ENCODE results near the gene KIAA0232. TPM values are rescaled to one million over a fixed set of nuclear protein-coding genes. Genes with fewer than 3 reads are reported as not detected.

Gene KIAA0232
- total and polyA plus RNA-seq, 9 of the 15 experiments (the other 6 are each of a cell fraction or from before 2014, with no cell fraction given): 3.5 to 17.4 (median 13.0) TPM

DNA sequence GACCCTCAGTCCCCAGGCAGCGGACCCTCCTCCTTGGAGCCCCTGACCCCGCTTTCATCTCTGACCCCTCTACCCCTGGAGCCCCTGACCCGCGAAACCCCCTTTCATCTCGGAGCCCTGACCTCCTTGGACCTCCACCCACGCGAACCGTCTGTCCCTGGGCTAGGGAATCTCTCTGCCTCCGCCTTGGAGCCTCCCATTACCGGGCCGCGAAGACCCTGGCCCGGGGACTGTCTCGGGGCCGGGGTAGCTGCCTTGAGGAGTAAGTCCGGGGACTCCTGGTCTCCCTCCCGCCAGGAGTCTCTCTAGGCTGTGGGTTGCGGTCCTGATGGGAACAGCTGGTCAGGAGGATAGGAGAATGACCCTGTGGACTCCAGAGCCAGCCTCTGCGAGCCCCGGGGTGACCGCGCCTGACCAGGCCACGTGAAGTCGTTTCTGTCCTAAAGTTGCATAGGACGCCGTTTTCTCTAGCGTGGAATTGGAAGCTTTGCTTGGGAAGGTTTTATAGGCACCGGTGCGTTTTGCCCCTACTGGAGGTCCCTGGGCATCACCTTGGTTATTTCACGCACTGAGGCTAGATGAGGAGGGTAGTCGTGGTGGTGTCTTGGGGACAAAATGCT lies 127.9 kb downstream of the KIAA0232 start (continued):
- peak; percentile 80; the same call in 1 of the 2 replicates for TF ChIP-seq ZNF232 (CRISPR knock-in tag; IDR thresholded peaks at IDR 0.05)
- TF ChIP-seq U2AF1 (optimal IDR thresholded peaks at IDR 0.05; ENCODE audit: low read depth, low read length): no peak
- TF ChIP-seq POLR2A (conservative IDR thresholded peaks at IDR 0.05): 0 out of 2 replicates have a peak, but pooled peaks have one; percentile 23
- TF ChIP-seq, protein P1, sequence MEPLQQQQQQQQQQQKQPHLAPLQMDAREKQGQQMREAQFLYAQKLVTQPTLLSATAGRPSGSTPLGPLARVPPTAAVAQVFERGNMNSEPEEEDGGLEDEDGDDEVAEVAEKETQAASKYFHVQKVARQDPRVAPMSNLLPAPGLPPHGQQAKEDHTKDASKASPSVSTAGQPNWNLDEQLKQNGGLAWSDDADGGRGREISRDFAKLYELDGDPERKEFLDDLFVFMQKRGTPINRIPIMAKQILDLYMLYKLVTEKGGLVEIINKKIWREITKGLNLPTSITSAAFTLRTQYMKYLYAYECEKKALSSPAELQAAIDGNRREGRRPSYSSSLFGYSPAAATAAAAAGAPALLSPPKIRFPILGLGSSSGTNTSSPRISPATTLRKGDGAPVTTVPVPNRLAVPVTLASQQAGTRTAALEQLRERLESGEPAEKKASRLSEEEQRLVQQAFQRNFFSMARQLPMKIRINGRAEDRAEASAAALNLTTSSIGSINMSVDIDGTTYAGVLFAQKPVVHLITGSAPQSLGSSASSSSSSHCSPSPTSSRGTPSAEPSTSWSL (CRISPR knock-in tag; IDR thresholded peaks at IDR 0.05; ENCODE audit: borderline replicate concordance): no peak
- TF ChIP-seq NR2C2 (CRISPR knock-in tag; IDR thresholded peaks at IDR 0.05): peak; percentile 51; the same call in 1 of the 2 replicates
- TF ChIP-seq NR2C2 (tag; IDR thresholded peaks at IDR 0.05): no peak
- peak; percentile 33 for TF ChIP-seq ZFX (CRISPR knock-in tag; IDR thresholded peaks at IDR 0.05)
- TF ChIP-seq, protein P2, sequence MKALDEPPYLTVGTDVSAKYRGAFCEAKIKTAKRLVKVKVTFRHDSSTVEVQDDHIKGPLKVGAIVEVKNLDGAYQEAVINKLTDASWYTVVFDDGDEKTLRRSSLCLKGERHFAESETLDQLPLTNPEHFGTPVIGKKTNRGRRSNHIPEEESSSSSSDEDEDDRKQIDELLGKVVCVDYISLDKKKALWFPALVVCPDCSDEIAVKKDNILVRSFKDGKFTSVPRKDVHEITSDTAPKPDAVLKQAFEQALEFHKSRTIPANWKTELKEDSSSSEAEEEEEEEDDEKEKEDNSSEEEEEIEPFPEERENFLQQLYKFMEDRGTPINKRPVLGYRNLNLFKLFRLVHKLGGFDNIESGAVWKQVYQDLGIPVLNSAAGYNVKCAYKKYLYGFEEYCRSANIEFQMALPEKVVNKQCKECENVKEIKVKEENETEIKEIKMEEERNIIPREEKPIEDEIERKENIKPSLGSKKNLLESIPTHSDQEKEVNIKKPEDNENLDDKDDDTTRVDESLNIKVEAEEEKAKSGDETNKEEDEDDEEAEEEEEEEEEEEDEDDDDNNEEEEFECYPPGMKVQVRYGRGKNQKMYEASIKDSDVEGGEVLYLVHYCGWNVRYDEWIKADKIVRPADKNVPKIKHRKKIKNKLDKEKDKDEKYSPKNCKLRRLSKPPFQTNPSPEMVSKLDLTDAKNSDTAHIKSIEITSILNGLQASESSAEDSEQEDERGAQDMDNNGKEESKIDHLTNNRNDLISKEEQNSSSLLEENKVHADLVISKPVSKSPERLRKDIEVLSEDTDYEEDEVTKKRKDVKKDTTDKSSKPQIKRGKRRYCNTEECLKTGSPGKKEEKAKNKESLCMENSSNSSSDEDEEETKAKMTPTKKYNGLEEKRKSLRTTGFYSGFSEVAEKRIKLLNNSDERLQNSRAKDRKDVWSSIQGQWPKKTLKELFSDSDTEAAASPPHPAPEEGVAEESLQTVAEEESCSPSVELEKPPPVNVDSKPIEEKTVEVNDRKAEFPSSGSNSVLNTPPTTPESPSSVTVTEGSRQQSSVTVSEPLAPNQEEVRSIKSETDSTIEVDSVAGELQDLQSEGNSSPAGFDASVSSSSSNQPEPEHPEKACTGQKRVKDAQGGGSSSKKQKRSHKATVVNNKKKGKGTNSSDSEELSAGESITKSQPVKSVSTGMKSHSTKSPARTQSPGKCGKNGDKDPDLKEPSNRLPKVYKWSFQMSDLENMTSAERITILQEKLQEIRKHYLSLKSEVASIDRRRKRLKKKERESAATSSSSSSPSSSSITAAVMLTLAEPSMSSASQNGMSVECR (CRISPR knock-in tag; IDR thresholded peaks at IDR 0.05): peak; percentile 16; the same call in 1 of the 2 replicates
- no peak for TF ChIP-seq BCOR (IDR thresholded peaks at IDR 0.05)
- peak; percentile 71 for TF ChIP-seq RBFOX2 (IDR thresholded peaks at IDR 0.05; ENCODE audit: low read depth, low read length)
- TF ChIP-seq MAZ (CRISPR knock-in tag; conservative IDR thresholded peaks at IDR 0.05 in 1 of 2, IDR thresholded peaks at IDR 0.05 in 1 of 2): 0 out of 4 replicates have a peak, but pooled peaks have one; percentile 26 to 48
- TF ChIP-seq SAFB (IDR thresholded peaks at IDR 0.05; ENCODE audit: borderline replicate concordance, low read depth, low read length): no peak
- TF ChIP-seq SP1 (CRISPR knock-in tag; IDR thresholded peaks at IDR 0.05): peak; percentile 54; the same call in 1 of the 2 replicates
- no peak for TF ChIP-seq ID3 (CRISPR knock-in tag; IDR thresholded peaks at IDR 0.05)
- no peak for TF ChIP-seq ID3 (tag; IDR thresholded peaks at IDR 0.05)
- TF ChIP-seq ZBTB1 (CRISPR knock-in tag; IDR thresholded peaks at IDR 0.05; ENCODE audit: borderline replicate concordance, low read depth): peak; percentile 24; the same call in 1 of the 2 replicates
- TF ChIP-seq FOXK1 (CRISPR knock-in tag; IDR thresholded peaks at IDR 0.05; ENCODE audit: borderline replicate concordance): no peak
- no peak for TF ChIP-seq HES1 (IDR thresholded peaks at IDR 0.05; ENCODE audit: low read depth)
- TF ChIP-seq TFAP4 (CRISPR knock-in tag; IDR thresholded peaks at IDR 0.05; ENCODE audit: borderline replicate concordance): peak; percentile 94
- TF ChIP-seq ZNF41 (CRISPR knock-in tag; conservative IDR thresholded peaks at IDR 0.05): no peak

All from K562 (cell line).